Stimulated activated CD8-positive, alpha-beta memory T cell treated with anti-CD3 and anti-CD28 coated beads, Interleukin-12 subunit alpha, Interleukin-12 subunit beta, amount 100 ng/mL, for 24 hours (primary cell): ENCODE results near the gene NAP1L5.

ENCODE experiments used
- DNase-seq: peaks from one replicate; pipeline ENCODE4 v3.0.0-alpha.2; 2020; ENCODE audit errors: extremely low read depth

Gene NAP1L5

DNA sequence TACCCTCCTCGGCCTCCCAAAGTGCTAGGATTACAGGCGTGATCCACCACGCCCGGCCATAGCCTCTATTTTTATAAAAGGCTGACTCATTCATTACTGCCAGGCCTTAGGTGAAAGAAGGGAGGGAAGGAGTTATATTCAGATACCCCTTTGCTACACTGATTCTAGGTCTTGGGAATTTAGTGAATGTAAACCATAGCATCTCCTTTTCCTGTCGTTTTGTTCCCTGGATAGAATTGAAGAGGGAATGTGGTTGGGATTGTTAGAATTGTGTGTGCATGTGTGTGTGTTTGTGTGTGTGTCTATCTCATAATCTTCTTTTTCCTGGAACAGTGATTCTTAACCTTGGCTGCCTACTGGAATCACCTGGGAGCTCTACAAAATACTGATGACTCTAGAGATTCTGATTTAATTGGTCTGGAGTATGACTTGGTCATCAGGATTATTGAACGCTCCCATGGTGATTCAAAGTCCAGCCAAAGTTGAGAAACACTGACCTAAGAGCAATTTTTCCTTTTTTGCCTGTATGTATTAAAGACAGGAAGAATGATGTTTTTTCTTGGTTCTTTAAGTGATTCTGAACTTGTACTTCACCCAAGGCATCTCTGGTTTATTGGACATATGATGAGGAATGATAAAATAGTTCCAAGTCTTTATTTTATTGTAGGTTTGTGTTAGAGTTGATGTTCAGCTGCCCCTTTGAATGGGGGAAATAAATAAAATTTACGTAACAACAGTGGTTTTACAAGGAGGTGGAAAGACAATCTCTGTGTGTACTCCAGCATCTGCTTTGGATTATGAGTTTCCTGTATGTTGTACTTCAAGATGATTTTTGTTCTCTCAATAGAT is 37.0 kb downstream of the NAP1L5 start:
- DNase-seq = no peak

DNA sequence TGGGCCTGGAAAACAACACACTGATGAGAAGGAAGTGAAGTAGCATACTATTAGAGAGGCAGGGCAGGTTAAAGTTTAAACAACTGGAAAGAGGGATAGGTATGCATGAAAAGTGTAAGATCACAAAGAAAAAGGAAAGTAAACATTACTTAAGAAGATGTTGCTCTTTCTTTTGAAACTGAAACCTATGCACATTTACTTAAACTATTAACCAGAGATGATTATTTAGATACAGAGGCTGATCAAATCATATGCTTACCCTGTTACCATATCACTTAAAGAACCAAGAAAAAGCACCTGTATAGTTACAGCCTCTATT is 37.8 kb downstream of the NAP1L5 start:
- DNase-seq = no peak

DNA sequence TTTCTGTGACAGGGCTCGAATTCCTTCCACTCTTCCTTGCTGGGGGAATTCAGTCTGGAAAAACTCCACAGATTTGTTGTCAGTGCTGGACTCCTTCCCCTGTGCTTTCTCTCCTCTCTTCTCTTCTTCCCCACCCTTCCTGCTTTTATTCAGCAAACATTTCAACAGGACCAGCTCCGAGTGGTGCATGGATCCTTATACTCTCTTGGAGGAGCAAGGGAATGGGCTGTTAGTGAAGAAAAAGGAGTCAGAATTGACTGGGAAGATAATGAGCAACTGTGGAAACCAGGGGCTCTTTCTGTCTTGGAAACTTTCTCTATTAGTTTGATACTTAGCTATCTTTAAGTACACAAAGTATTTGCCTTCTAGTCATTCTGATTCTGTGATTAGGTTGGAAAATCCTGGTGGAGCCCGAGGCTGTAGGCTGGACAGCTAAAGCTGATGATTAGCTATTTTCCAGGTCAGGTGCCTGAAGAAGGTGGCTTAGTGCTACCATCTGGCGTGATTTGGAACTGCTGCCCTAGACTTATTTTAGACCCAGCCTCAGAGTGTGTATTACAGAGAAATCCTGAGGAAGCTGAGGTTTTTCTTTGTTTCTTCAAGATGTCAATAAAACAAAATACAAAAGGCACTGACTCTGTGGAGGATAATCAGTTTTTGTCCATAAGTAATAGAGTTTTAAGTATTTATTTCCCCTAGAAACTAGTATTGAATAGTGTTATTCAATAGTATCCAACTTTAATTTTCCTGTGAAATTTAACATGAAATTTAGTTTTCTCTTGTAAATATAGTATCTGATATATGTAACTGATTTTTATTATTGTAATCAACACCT is 38.4 kb downstream of the NAP1L5 start:
- no peak for DNase-seq

DNA sequence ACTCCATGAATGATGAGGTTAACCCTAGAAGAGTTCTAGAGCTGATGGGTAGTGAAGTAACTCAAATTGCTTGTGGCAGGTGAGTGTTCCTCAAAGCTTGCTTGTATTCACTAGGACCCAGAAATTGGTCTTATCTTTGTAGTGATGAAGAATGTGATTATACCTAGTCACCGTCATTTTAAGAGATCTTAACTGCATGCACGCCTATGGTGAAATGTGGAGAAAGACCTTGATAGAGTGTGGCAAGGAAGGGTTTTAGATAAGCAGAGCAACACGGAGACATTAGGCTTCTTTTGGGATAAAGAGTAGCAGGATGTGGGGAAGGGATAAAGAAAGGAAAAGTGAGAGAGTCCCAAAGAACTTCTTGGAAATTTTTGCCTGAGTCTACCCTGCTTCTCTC is 42.4 kb downstream of the NAP1L5 start:
- DNase-seq = no peak

DNA sequence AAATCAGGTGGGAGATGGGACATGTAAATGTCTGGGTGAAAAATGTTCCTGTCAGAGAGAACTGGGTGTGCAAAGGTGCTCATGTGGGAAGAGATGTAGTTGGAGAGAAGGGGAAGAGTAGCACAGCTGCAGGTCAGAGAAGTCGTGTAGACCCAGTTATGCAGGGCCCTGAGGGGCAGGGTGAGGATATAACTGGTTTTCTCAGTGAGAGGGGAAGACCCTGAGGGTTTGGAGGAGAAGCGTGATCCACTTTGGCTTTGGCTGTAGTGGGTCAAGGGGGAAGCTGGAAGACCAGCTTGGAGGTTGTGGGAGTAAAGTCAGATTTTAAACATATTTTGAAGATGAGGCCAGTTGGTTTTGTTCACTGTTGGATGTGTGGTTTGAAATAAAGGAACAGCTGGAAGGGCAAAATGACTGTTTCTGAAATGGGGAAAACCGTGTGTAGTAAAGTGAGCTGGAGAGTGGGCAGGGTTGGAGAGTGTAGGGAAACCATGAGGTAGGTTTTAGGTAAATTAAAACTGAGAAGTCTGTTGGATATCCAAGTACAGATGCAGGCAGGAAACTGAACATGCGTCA is 44.2 kb downstream of the NAP1L5 start:
- no peak for DNase-seq

DNA sequence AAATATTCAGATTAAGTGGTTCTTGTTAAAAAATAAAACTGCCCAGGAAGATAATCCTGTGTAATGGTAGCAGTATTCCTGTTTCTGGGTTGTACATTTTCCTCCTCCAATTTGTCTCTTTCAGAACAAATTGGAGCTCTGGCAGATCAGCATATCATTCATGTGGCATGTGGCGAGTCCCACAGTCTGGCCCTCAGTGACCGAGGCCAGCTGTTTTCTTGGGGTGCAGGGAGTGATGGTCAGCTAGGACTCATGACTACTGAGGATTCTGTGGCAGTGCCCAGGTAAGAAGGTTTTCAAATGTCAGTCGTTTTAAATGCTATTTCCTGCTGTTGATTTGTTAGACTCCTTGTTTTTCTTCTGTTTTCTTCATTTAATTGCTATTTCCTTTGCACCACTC is 47.9 kb downstream of the NAP1L5 start:
- no peak for DNase-seq

DNA sequence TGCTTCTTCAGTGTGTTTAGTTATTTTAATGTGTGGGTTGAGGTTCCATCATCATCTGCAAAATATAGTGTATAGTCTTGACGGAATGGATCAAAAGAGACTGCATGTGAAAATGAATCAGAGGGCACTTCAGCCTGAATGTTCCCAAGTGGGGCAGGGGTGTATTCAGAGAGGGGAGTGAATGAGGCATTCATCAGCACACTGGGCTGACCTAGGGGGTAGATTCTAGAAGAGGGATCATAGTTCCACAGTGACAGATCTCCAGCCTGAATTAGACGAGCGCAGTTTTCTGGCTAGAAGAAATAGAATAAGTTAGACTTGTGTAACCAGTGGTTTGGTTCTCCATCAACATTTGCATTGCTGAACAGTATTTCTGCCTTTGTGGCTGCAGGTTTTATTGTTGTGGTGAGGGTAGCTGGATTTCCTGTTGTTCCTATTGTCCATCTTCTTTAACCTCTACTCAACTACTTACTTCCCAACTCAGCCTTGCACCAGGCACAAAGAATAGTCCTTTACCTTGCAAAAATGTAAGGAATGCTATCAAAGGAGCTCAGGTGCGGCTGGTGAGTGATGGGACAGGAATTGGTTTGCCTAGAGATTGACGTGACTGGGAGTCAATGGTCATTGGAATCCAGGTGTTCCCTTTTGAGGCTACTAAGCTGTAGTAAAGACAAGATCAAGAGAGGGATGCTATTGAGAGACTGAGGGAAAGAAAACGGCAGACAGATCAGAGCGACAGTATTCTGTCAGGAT is 50.9 kb downstream of the NAP1L5 start:
- DNase-seq = no peak

DNA sequence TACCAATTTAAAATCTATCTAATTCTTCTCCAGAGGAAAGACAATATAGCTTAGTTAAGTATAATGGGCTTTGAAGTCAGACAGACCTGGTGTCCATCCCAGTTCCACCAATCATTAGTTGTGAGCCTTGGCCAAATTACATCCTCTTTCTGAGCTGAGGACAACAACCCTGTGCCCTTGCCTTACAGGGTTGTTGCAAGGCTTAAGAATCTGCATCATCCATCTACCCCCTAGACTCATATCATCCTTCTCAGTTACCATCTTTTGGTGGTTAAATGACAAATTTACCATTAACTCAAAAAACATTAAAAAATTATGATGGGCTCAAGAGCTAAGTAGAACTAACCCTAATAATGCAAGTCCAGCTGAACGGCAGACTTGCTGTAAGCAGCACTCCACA is 51.6 kb downstream of the NAP1L5 start:
- DNase-seq = no peak
